Measurements from ENCODE around the gene AHNAK.

Gene AHNAK

GRCh38 chr11:62559204-62559603, 12.6 kb upstream of the AHNAK start:
- Histone ChIP-seq H3K27me3 (ENCODE audit: low read length) (no peaks in the 10 kb centered on the region), H4K20me1 (ENCODE audit: low read depth, low read length) (peaks cover 6% of the 10 kb centered on the region; the same call in 1 of the 2 replicates), H3K27ac (ENCODE audit: low read depth, low read length) (no peak overlapping the region), H3K9ac (ENCODE audit: low read length) (no peak overlapping the region), H3K36me3 (ENCODE audit: low read length) (peaks cover 10% of the 10 kb centered on the region; the same call in 1 of the 2 replicates), H2AFZ (ENCODE audit: low read depth, low read length, severe bottlenecking) (no peak overlapping the region), H3K4me2 (ENCODE audit: low read depth, low read length, poor library complexity, severe bottlenecking) (no peak overlapping the region), H3K9me2 (replicated peaks; ENCODE audit: insufficient read depth, low read length) (no peaks in the 10 kb centered on the region), H3K79me2 (ENCODE audit: insufficient read depth, low read length) (peaks cover 6% of the 10 kb centered on the region; the same call in 1 of the 2 replicates), H3F3A (ENCODE audit: insufficient read depth) (peaks cover 28% of the 10 kb centered on the region), H3K4me3 (ENCODE audit: insufficient read depth, low read length, poor library complexity, severe bottlenecking) (no peak overlapping the region), H3K9me3 (ENCODE audit: insufficient read depth, low read length) (no peaks in the 10 kb centered on the region)
- no peak for TF ChIP-seq CTCF (IDR thresholded peaks at IDR 0.05; ENCODE audit: insufficient read depth, low read length, poor library complexity, severe bottlenecking)
- no peak for TF ChIP-seq EZH2phosphoT487 (conservative IDR thresholded peaks at IDR 0.05; ENCODE audit: low read length)

DNA sequence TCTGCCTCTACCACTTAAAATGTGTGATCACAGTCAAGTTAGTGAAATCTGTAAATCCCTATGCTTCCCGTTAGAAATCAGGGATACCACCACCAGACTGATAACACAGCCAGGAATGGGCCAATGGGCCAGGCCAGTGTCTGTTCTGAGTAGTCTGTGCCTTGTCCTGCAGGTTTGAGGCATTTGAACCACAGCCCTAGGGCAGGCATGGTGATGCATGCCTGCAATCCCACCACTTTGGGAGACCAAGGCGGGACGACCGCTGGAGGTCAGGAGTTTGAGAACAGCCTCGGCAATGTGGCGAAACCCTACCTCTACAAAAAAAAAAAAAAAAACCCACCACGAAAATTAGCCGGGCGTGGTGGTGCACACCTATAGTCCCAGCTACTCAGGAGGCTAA, 12.1 kb upstream of the AHNAK start:
- no peaks in the 10 kb centered on the region for H3K9me3 ChIP-seq (ENCODE audit: insufficient read depth, low read length)
- TF ChIP-seq CTCF (IDR thresholded peaks at IDR 0.05; ENCODE audit: insufficient read depth, low read length, poor library complexity, severe bottlenecking) = no peak
- no peak for TF ChIP-seq EZH2phosphoT487 (conservative IDR thresholded peaks at IDR 0.05; ENCODE audit: low read length)
- no peak overlapping the region for H3K9ac ChIP-seq (ENCODE audit: low read length)
- H3K79me2 ChIP-seq (ENCODE audit: insufficient read depth, low read length) = peaks cover 2% of the 10 kb centered on the region; the same call in 1 of the 2 replicates
- H3K9me2 ChIP-seq (replicated peaks; ENCODE audit: insufficient read depth, low read length) = no peaks in the 10 kb centered on the region
- H3K36me3 ChIP-seq (ENCODE audit: low read length) = peaks cover 7% of the 10 kb centered on the region; the same call in 1 of the 2 replicates
- no peak overlapping the region for H3K4me2 ChIP-seq (ENCODE audit: low read depth, low read length, poor library complexity, severe bottlenecking)
- no peaks in the 10 kb centered on the region for H3K27me3 ChIP-seq (ENCODE audit: low read length)
- H3F3A ChIP-seq (ENCODE audit: insufficient read depth) = peaks cover 28% of the 10 kb centered on the region
- no peak overlapping the region for H3K4me3 ChIP-seq (ENCODE audit: insufficient read depth, low read length, poor library complexity, severe bottlenecking)
- H3K27ac ChIP-seq (ENCODE audit: low read depth, low read length) = no peak overlapping the region
- H2AFZ ChIP-seq (ENCODE audit: low read depth, low read length, severe bottlenecking) = no peak overlapping the region
- peaks cover 3% of the 10 kb centered on the region; the same call in 1 of the 2 replicates for H4K20me1 ChIP-seq (ENCODE audit: low read depth, low read length)

DNA sequence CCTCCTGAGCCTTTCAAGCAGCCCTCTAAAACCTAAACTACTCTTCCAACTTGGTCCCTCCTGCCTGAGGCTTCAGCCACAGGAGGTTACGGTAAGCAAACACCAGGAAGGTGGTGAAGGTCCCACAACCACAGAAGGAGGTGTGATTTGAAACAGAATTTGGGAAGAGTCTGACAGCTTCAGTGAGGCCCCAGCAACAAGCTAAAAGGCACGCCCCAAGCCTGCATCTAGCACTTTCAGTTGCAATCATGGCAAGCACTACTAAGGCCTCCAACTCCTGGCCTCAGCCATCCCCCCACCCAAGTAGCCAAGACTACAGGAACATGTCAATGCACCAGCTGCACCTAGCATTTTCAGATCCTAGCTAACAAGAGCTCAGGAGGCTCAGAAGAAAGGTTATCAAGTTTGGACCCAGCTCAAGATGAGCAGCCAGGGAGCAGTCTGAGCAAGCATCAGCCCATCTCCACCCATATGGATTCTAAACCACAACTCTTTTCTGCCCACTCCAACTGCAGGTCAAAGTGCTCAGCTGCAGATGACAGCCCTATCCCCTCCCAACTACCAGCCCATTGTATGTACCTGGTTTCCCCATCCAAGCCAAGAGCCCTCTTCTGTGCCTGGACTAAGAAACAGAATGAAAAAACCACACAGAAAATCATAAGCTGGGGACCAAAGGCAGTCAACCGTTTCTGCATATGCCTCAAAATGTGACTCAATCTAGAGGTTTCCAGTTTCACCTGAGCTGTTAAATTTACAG, 10.4 kb upstream of the AHNAK start:
- TF ChIP-seq CTCF (IDR thresholded peaks at IDR 0.05; ENCODE audit: insufficient read depth, low read length, poor library complexity, severe bottlenecking) (no peak), EZH2phosphoT487 (conservative IDR thresholded peaks at IDR 0.05; ENCODE audit: low read length) (no peak)
- H3K4me2 ChIP-seq (ENCODE audit: low read depth, low read length, poor library complexity, severe bottlenecking) = no peak overlapping the region
- H3K9me3 ChIP-seq (ENCODE audit: insufficient read depth, low read length) = no peaks in the 10 kb centered on the region
- peak overlapping the region; percentile 62 for H3K27ac ChIP-seq (ENCODE audit: low read depth, low read length)
- H3K9me2 ChIP-seq (replicated peaks; ENCODE audit: insufficient read depth, low read length) = no peaks in the 10 kb centered on the region
- no peaks in the 10 kb centered on the region for H3K79me2 ChIP-seq (ENCODE audit: insufficient read depth, low read length)
- peaks cover 34% of the 10 kb centered on the region for H3F3A ChIP-seq (ENCODE audit: insufficient read depth)
- H3K9ac ChIP-seq (ENCODE audit: low read length) = no peak overlapping the region; the same call in 1 of the 2 replicates
- no peaks in the 10 kb centered on the region for H3K27me3 ChIP-seq (ENCODE audit: low read length)
- no peaks in the 10 kb centered on the region for H4K20me1 ChIP-seq (ENCODE audit: low read depth, low read length)
- peaks cover 2% of the 10 kb centered on the region; the same call in 1 of the 2 replicates for H3K36me3 ChIP-seq (ENCODE audit: low read length)
- no peak overlapping the region for H2AFZ ChIP-seq (ENCODE audit: low read depth, low read length, severe bottlenecking)
- H3K4me3 ChIP-seq (ENCODE audit: insufficient read depth, low read length, poor library complexity, severe bottlenecking) = no peak overlapping the region
